ENCODE measurements around the gene SNX30.

The SNX30 gene

GRCh38 chr9:112757282-112757883, 6.8 kb downstream of the SNX30 start:
- TF ChIP-seq CTCF (IDR thresholded peaks at IDR 0.05; ENCODE audit: borderline replicate concordance, control extremely low read depth, extremely low read depth, insufficient read depth, missing control alignments), result no peak
- in situ Hi-C loops (cut with MboI; ENCODE audit: low sequenced_read_pairs, unreplicated experiment), result no loop called here
- no peak for DNase-seq (ENCODE audit: low spot score)

- TF ChIP-seq CTCF (IDR thresholded peaks at IDR 0.05; ENCODE audit: borderline replicate concordance, control extremely low read depth, extremely low read depth, insufficient read depth, missing control alignments), result no peak
- DNase-seq (ENCODE audit: low spot score), result no peak
- in situ Hi-C loops (cut with MboI; ENCODE audit: low sequenced_read_pairs, unreplicated experiment), result no loop called here
Measured at GRCh38 chr9:112757940-112758339, 7.4 kb downstream of the SNX30 start.

GRCh38 chr9:112760821-112761220, 10.3 kb downstream of the SNX30 start:
- TF ChIP-seq CTCF (IDR thresholded peaks at IDR 0.05; ENCODE audit: borderline replicate concordance, control extremely low read depth, extremely low read depth, insufficient read depth, missing control alignments), result no peak
- DNase-seq (ENCODE audit: low spot score), result no peak

GRCh38 chr9:112761912-112762655, 11.5 kb downstream of the SNX30 start:
- in situ Hi-C loops (cut with MboI; ENCODE audit: low sequenced_read_pairs, unreplicated experiment), result no loop called here
- TF ChIP-seq CTCF (IDR thresholded peaks at IDR 0.05; ENCODE audit: borderline replicate concordance, control extremely low read depth, extremely low read depth, insufficient read depth, missing control alignments), result no peak
- no peak for DNase-seq (ENCODE audit: low spot score)

More at GRCh38 chr9:112760821-112761220, 10.3 kb downstream of the SNX30 start:
- in situ Hi-C loops (cut with MboI; ENCODE audit: low sequenced_read_pairs, unreplicated experiment), result no loop called here

GRCh38 chr9:112762726-112763518, 12.4 kb downstream of the SNX30 start:
- no peak for DNase-seq (ENCODE audit: low spot score)
- no peak for TF ChIP-seq CTCF (IDR thresholded peaks at IDR 0.05; ENCODE audit: borderline replicate concordance, control extremely low read depth, extremely low read depth, insufficient read depth, missing control alignments)
- in situ Hi-C loops (cut with MboI; ENCODE audit: low sequenced_read_pairs, unreplicated experiment), result no loop called here

- no peak for DNase-seq (ENCODE audit: low spot score)
- TF ChIP-seq CTCF (IDR thresholded peaks at IDR 0.05; ENCODE audit: borderline replicate concordance, control extremely low read depth, extremely low read depth, insufficient read depth, missing control alignments), result no peak
- in situ Hi-C loops (cut with MboI; ENCODE audit: low sequenced_read_pairs, unreplicated experiment), result no loop called here
Measured at GRCh38 chr9:112764344-112764743, 13.8 kb downstream of the SNX30 start.
